ENCODE results near the gene VSTM1. TPM values are rescaled to one million over a fixed set of nuclear protein-coding genes. Genes with fewer than 3 reads are reported as not detected.

VSTM1 gene
- total RNA-seq, 1 experiment from 2014 or later, result not detected

DNA sequence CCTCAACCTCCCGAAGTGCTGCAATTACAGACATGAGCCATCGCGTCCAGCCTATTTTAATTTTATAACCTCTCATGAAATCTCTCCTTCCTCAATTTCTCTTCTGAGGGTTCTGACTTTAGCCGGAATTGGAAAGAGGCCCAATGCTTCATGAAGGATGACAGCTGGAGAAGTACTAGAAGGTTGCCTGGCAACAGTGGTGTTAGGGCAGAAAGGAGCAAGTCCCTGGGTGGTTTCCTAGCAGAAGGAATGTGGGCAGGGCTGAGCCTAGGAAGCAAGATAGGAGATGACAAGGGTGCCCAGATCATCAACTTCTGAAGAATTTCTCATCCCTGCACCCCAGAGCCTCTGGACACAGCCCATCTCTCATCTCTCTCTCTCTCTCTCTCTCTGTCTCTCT, 46.4 kb downstream of the VSTM1 start:
- CTCF ChIA-PET, result no interaction called here
- Histone ChIP-seq H3K9me3 (no peaks in the 10 kb centered on the region), H3K4me3 (ENCODE audit: low read depth, low read length) (no peak overlapping the region), H3K36me3 (ENCODE audit: control insufficient read depth, insufficient read depth, low read length) (no peaks in the 10 kb centered on the region), H3K27me3 (replicated peaks; ENCODE audit: control insufficient read depth, insufficient read depth, low read length) (no peaks in the 10 kb centered on the region), H3K4me1 (peaks cover 5% of the 10 kb centered on the region)
- no TSS peak for BruUV-seq (replicated peaks)
- peaks cover 10% of the 10 kb centered on the region for H3K9me3 Mint-ChIP-seq (ENCODE audit: unreplicated experiment)
- DNase-seq, result no peak
- intact Hi-C loops (cut with micrococcal nuclease; ENCODE audit: unreplicated experiment), result no loop called here
- peaks cover 6% of the 10 kb centered on the region for H3K4me1 Mint-ChIP-seq (ENCODE audit: low read depth, unreplicated experiment)
- TF ChIP-seq, protein P1, sequence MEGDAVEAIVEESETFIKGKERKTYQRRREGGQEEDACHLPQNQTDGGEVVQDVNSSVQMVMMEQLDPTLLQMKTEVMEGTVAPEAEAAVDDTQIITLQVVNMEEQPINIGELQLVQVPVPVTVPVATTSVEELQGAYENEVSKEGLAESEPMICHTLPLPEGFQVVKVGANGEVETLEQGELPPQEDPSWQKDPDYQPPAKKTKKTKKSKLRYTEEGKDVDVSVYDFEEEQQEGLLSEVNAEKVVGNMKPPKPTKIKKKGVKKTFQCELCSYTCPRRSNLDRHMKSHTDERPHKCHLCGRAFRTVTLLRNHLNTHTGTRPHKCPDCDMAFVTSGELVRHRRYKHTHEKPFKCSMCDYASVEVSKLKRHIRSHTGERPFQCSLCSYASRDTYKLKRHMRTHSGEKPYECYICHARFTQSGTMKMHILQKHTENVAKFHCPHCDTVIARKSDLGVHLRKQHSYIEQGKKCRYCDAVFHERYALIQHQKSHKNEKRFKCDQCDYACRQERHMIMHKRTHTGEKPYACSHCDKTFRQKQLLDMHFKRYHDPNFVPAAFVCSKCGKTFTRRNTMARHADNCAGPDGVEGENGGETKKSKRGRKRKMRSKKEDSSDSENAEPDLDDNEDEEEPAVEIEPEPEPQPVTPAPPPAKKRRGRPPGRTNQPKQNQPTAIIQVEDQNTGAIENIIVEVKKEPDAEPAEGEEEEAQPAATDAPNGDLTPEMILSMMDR (IDR thresholded peaks at IDR 0.05; ENCODE audit: insufficient read depth in 1 of 2, low read depth in 1 of 2, low read length in 1 of 2, severe bottlenecking in 1 of 2, unreplicated experiment in 1 of 2), result no peak
- H3K36me3 Mint-ChIP-seq (ENCODE audit: insufficient read depth, unreplicated experiment), result no peaks in the 10 kb centered on the region
- H3K4me3 Mint-ChIP-seq (ENCODE audit: unreplicated experiment), result no peak overlapping the region
- POLR2A ChIA-PET, result no interaction called here
- no peak overlapping the region for H3K27ac Mint-ChIP-seq (ENCODE audit: unreplicated experiment)
- H3K27me3 Mint-ChIP-seq (ENCODE audit: insufficient read depth, unreplicated experiment), result no peaks in the 10 kb centered on the region

DNA sequence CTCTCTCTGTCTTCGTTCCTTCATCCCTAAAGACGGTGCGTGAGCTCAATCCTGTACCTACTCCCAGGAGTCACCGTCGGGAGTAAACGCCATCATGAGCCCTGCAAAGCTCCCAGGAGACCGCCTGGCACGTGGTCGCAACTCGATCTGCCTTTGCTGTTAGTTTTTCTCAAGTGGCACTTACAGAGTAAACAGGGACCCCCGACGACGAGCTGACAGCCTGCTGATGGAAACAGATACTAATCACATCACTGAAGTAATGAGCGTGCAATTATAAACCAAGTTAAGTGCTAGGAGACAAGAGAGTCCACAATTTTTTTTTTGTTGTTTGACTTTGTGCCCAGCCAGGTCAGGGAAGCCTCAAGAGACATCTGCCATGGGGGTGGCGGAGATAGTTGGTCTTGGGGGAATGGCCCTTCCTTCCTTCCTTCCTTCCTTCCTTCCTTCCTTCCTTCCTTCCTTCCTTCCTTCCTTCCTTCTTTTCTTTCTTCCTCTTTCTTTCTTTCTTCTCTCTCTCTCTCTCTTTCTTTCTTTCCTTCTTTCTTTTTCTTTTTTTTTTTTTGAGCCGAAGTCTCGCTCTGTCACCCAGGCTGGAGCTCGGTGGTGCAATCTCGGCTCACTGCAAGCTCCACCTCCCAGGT, 48.7 kb downstream of the VSTM1 start:
- H3K27me3 Mint-ChIP-seq (ENCODE audit: insufficient read depth, unreplicated experiment), result no peaks in the 10 kb centered on the region

DNA sequence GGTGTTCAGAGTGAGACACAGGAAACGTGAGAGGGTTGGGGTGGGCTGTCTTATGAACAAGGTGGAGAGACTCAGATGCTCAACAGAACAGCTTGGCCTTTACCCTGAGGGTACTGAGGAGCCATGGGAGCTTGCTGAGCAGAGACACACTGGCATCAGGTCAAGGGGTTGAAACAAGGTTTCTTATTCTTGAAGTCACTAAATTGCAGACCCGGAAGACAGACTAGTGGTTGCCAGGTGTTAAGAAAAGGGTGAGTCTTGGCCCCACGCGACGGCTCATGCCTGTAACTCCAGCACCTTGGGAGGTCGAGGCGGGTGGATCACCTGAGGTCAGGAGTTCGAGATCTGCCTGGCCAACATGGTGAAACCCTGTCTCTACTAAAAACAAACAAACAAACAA, 49.8 kb downstream of the VSTM1 start:
- Histone ChIP-seq H3K36me3 (ENCODE audit: control insufficient read depth, insufficient read depth, low read length) (no peaks in the 10 kb centered on the region), H3K9me3 (no peaks in the 10 kb centered on the region), H3K27me3 (replicated peaks; ENCODE audit: control insufficient read depth, insufficient read depth, low read length) (no peaks in the 10 kb centered on the region), H3K4me1 (no peaks in the 10 kb centered on the region), H3K4me3 (ENCODE audit: low read depth, low read length) (no peak overlapping the region)
- Mint-ChIP-seq H3K4me3 (ENCODE audit: unreplicated experiment) (no peak overlapping the region), H3K9me3 (ENCODE audit: unreplicated experiment) (peaks cover 10% of the 10 kb centered on the region), H3K36me3 (ENCODE audit: insufficient read depth, unreplicated experiment) (no peaks in the 10 kb centered on the region), H3K27me3 (ENCODE audit: insufficient read depth, unreplicated experiment) (no peaks in the 10 kb centered on the region), H3K27ac (ENCODE audit: unreplicated experiment) (no peak overlapping the region), H3K4me1 (ENCODE audit: low read depth, unreplicated experiment) (peaks cover 6% of the 10 kb centered on the region)
- ChIA-PET CTCF (no interaction called here), POLR2A (no interaction called here)
- TF ChIP-seq, protein P1 (IDR thresholded peaks at IDR 0.05; ENCODE audit: insufficient read depth in 1 of 2, low read depth in 1 of 2, low read length in 1 of 2, severe bottlenecking in 1 of 2, unreplicated experiment in 1 of 2), result no peak
- no peak for DNase-seq
- BruUV-seq (replicated peaks), result no TSS peak
- intact Hi-C loops (cut with micrococcal nuclease; ENCODE audit: unreplicated experiment), result no loop called here

More for the DNA sequence above, 48.7 kb downstream of the VSTM1 start:
- Histone ChIP-seq H3K9me3 (no peaks in the 10 kb centered on the region), H3K4me1 (no peaks in the 10 kb centered on the region; the same call in 1 of the 2 replicates), H3K27me3 (replicated peaks; ENCODE audit: control insufficient read depth, insufficient read depth, low read length) (no peaks in the 10 kb centered on the region), H3K36me3 (ENCODE audit: control insufficient read depth, insufficient read depth, low read length) (no peaks in the 10 kb centered on the region), H3K4me3 (ENCODE audit: low read depth, low read length) (no peak overlapping the region)
- no peak overlapping the region for H3K27ac Mint-ChIP-seq (ENCODE audit: unreplicated experiment)
- intact Hi-C loops (cut with micrococcal nuclease; ENCODE audit: unreplicated experiment), result no loop called here
- POLR2A ChIA-PET, result no interaction called here
- no peak overlapping the region for H3K4me3 Mint-ChIP-seq (ENCODE audit: unreplicated experiment)
- CTCF ChIA-PET, result interaction anchor here (0.6 to 1.0 kb wide), 3 partner anchors 9 to 174 kb away, joined by 3 to 7 read pairs (median 3); no protein-coding TSS in a partner anchor
- H3K4me1 Mint-ChIP-seq (ENCODE audit: low read depth, unreplicated experiment), result peaks cover 6% of the 10 kb centered on the region
- TF ChIP-seq, protein P1 (IDR thresholded peaks at IDR 0.05; ENCODE audit: insufficient read depth in 1 of 2, low read depth in 1 of 2, low read length in 1 of 2, severe bottlenecking in 1 of 2, unreplicated experiment in 1 of 2), result no peak
- no peaks in the 10 kb centered on the region for H3K36me3 Mint-ChIP-seq (ENCODE audit: insufficient read depth, unreplicated experiment)
- peaks cover 10% of the 10 kb centered on the region for H3K9me3 Mint-ChIP-seq (ENCODE audit: unreplicated experiment)
- no TSS peak for BruUV-seq (replicated peaks)
- DNase-seq, result no peak

All from Caco-2 (cell line).